ENCODE measurements around the gene HNRNPA1. TPM values are rescaled to one million over a fixed set of nuclear protein-coding genes. Genes with fewer than 3 reads are reported as not detected.

The HNRNPA1 gene
- total and polyA plus RNA-seq, 9 of the 15 experiments (the other 6 are each of a cell fraction or from before 2014, with no cell fraction given), result 1,166 to 2,703 (median 1,815) TPM

GRCh38 chr12:54281261-54281638 lies 724 bp downstream of the HNRNPA1 start (continued):
- TF ChIP-seq YY1 (IDR thresholded peaks at IDR 0.05; ENCODE audit: borderline replicate concordance in 1 of 3, control insufficient read depth in 1 of 3, extremely low read depth in 1 of 3, insufficient read depth in 3 of 3, insufficient read length in 1 of 3, insufficient replicate concordance in 2 of 3, low read depth in 1 of 3, low read length in 2 of 3) (peak in 1 of 3 experiments; percentile 81), CREB3 (tag; conservative IDR thresholded peaks at IDR 0.05; ENCODE audit: low read depth) (0 out of 2 replicates have a peak, but pooled peaks have one; percentile 52), SIN3A (IDR thresholded peaks at IDR 0.05; ENCODE audit: borderline replicate concordance in 2 of 2, control insufficient read depth in 1 of 2, low read depth in 2 of 2, low read length in 2 of 2) (peak; percentile 40 to 66; a peak in 2 of 4 replicates), ZNF583 (CRISPR knock-in tag; IDR thresholded peaks at IDR 0.05) (peak; percentile 4; the same call in 1 of the 2 replicates), SNIP1 (IDR thresholded peaks at IDR 0.05; ENCODE audit: low read depth) (0 out of 2 replicates have a peak, but pooled peaks have one; percentile 31), ZBED1 (IDR thresholded peaks at IDR 0.05) (0 out of 2 replicates have a peak, but pooled peaks have one; percentile 12), ZKSCAN8 (CRISPR knock-in tag; IDR thresholded peaks at IDR 0.05) (0 out of 2 replicates have a peak, but pooled peaks have one; percentile 20), ELF4 (CRISPR knock-in tag; IDR thresholded peaks at IDR 0.05) (0 out of 2 replicates have a peak, but pooled peaks have one; percentile 39), ZBTB33 (CRISPR knock-in tag; IDR thresholded peaks at IDR 0.05) (0 out of 2 replicates have a peak, but pooled peaks have one; percentile 41), HDAC2 (IDR thresholded peaks at IDR 0.05) (peak; percentile 14; the same call in 1 of the 2 replicates), HNRNPUL1 (IDR thresholded peaks at IDR 0.05; ENCODE audit: low read length) (0 out of 2 replicates have a peak, but pooled peaks have one; percentile 68), RAD51 (IDR thresholded peaks at IDR 0.05; ENCODE audit: borderline replicate concordance, low read depth) (peak; percentile 22; the same call in 1 of the 2 replicates), ARID4B (CRISPR knock-in tag; IDR thresholded peaks at IDR 0.05) (0 out of 2 replicates have a peak, but pooled peaks have one; percentile 44), ZNF395 (CRISPR knock-in tag; IDR thresholded peaks at IDR 0.05) (0 out of 2 replicates have a peak, but pooled peaks have one; percentile 81), ZNF584 (CRISPR knock-in tag; IDR thresholded peaks at IDR 0.05; ENCODE audit: low read depth) (0 out of 2 replicates have a peak, but pooled peaks have one; percentile 39)
- TF ChIP-seq, protein P1, sequence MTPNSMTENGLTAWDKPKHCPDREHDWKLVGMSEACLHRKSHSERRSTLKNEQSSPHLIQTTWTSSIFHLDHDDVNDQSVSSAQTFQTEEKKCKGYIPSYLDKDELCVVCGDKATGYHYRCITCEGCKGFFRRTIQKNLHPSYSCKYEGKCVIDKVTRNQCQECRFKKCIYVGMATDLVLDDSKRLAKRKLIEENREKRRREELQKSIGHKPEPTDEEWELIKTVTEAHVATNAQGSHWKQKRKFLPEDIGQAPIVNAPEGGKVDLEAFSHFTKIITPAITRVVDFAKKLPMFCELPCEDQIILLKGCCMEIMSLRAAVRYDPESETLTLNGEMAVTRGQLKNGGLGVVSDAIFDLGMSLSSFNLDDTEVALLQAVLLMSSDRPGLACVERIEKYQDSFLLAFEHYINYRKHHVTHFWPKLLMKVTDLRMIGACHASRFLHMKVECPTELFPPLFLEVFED (CRISPR knock-in tag; conservative IDR thresholded peaks at IDR 0.05), result peak; percentile 57; the same call in 1 of the 2 replicates

Data from K562 (cell line).